ENCODE results near the gene RFFL.

The RFFL gene

DNA sequence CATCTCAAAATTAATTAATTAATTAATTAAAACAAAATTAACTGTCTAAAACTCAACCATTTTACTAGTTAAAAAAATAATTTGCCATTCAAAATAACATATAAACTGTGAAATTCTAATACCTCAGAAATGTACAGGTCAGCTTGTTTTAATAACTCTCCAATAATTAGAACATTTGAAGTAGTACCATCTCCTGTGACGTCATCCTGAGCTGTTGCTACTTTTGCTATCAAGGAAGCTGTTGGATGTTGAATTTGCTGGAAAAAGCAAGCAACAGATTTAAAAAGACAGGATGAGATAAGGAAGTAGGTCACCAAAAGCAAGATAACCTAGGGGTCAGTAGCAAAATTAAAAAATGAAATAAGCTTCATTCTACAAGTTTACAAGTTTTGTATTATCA is 105.1 kb downstream of the RFFL start:
- H3K9me3 Mint-ChIP-seq, result no peaks in the 10 kb centered on the region
- H3K27me3 Mint-ChIP-seq, result no peaks in the 10 kb centered on the region
- ATAC-seq (replicated peaks; ENCODE audit: extremely low read depth, poor library complexity, severe bottlenecking) (no peak), DNase-seq (ENCODE audit: low spot score in 2 of 2) (no peak)
- H3K4me1 Mint-ChIP-seq, result peaks cover 24% of the 10 kb centered on the region
- H3K27ac Mint-ChIP-seq (ENCODE audit: low read depth), result no peak overlapping the region
- H3K4me3 Mint-ChIP-seq, result no peak overlapping the region
- peaks cover 13% of the 10 kb centered on the region for H3K36me3 Mint-ChIP-seq (ENCODE audit: insufficient read depth)
